Naive thymus-derived CD4-positive, alpha-beta T cell (primary cell): ENCODE data around the gene OR4N5. TPM values are rescaled to one million over a fixed set of nuclear protein-coding genes. Genes with fewer than 3 reads are reported as not detected.
"Not testable (repeated sequence)": the region's sequence is repeated elsewhere in the genome, so short reads cannot be mapped to it uniquely, and the experiment has no call there.

Experiments
- ATAC-seq: fragments of 150-1000 bp; cut with Tn5 transposase; 2 replicates; pipeline ENCODE4 v1.10.0; 2021; ENCODE audit warnings: mild to moderate bottlenecking, moderate library complexity
- CTCF ChIA-PET: fragments of 350-600 bp; sonication (Branson Sonifier 250); formaldehyde crosslinking; loops from one replicate; lab custom pipeline; 2021; ENCODE audit warnings: antibody characterized with exemption; lab: Charles Lee
- POLR2A ChIA-PET: fragments of 350-600 bp; sonication (Branson Sonifier 250); formaldehyde crosslinking; loops from one replicate; lab custom pipeline; 2021; ENCODE audit warnings: antibody characterized with exemption, inconsistent platforms; lab: Charles Lee
- DNase-seq, 9 donors: peaks; one replicate each; pipeline versions ENCODE4 v3.0.0 to v3.0.0-alpha.2; 2020 to 2022; ENCODE audit warnings: mixed read lengths in 1 of 9
- H3K27ac ChIP-seq: one replicate; pipeline ENCODE4 v1.7.0; 2013; ENCODE audit warnings: mild to moderate bottlenecking, low read depth, low read length, moderate library complexity
- H3K27me3 ChIP-seq, 2 donors: one replicate each; pipeline ENCODE4 v1.7.0; 2013; ENCODE audit warnings: low read length in 2 of 2, mild to moderate bottlenecking in 2 of 2, moderate library complexity in 2 of 2; ENCODE audit not compliant: control insufficient read depth in 2 of 2, insufficient read depth in 2 of 2
- H3K36me3 ChIP-seq, 3 experiments: 1 replicate in 2 of 3; 2 replicates in 1 of 3; pipeline ENCODE4 v1.7.0; 2013; ENCODE audit warnings: low read length in 3 of 3, mild to moderate bottlenecking in 3 of 3, moderate library complexity in 1 of 3; ENCODE audit not compliant: insufficient read depth in 3 of 3, control insufficient read depth in 2 of 3
- H3K4me1 ChIP-seq, 2 donors: one replicate each; pipeline ENCODE4 v1.7.0; 2013; ENCODE audit warnings: low read length in 2 of 2, mild to moderate bottlenecking in 2 of 2, moderate library complexity in 1 of 2; ENCODE audit not compliant: control insufficient read depth in 2 of 2, insufficient read depth in 2 of 2
- H3K4me3 ChIP-seq: 2 replicates; pipeline ENCODE4 v1.7.0; 2013; ENCODE audit warnings: mild to moderate bottlenecking, low read length
- H3K9me3 ChIP-seq, 3 experiments: 1 replicate in 2 of 3; 2 replicates in 1 of 3; pipeline ENCODE4 v1.7.0; 2013; ENCODE audit warnings: low read length in 3 of 3; ENCODE audit not compliant: control insufficient read depth in 2 of 3
- H3K27ac Mint-ChIP-seq, 9 donors: one replicate each; pipeline ENCODE4 v1.8.0; 2020 to 2022; ENCODE audit warnings: mixed read lengths in 9 of 9, mild to moderate bottlenecking in 8 of 9, moderate library complexity in 5 of 9, inconsistent platforms in 2 of 9
- H3K27me3 Mint-ChIP-seq, 5 donors: one replicate each; pipeline ENCODE4 v1.8.0; 2021 to 2022; ENCODE audit warnings: mixed read lengths in 5 of 5, mild to moderate bottlenecking in 1 of 5
- H3K36me3 Mint-ChIP-seq, 5 donors: one replicate each; pipeline ENCODE4 v1.8.0; 2020 to 2022; ENCODE audit warnings: mixed read lengths in 5 of 5, mild to moderate bottlenecking in 3 of 5, inconsistent platforms in 1 of 5
- H3K4me1 Mint-ChIP-seq, 7 donors: one replicate each; pipeline ENCODE4 v1.8.0; 2020 to 2022; ENCODE audit warnings: mixed read lengths in 7 of 7, mild to moderate bottlenecking in 3 of 7, inconsistent platforms in 1 of 7
- H3K4me3 Mint-ChIP-seq, 10 donors: one replicate each; pipeline ENCODE4 v1.8.0; 2020 to 2022; ENCODE audit warnings: mild to moderate bottlenecking in 10 of 10, mixed read lengths in 10 of 10, moderate library complexity in 6 of 10, inconsistent platforms in 2 of 10
- H3K9me3 Mint-ChIP-seq, 11 donors: one replicate each; pipeline ENCODE4 v1.8.0; 2020 to 2022; ENCODE audit warnings: mixed read lengths in 11 of 11, mild to moderate bottlenecking in 4 of 11, inconsistent platforms in 1 of 11, moderate library complexity in 1 of 11
- intact Hi-C, 2 donors: fragments of 100-400 bp; cut with micrococcal nuclease; formaldehyde crosslinking; loops; one replicate each; pipeline ENCODE4 v1.15.1; 2023
- polyA plus RNA-seq, 2 donors: library from polyadenylated mRNA; unstranded; fragments of 300-500 nt; fragmentation: Illumina TruSeq; gene quantifications; one replicate each; pipeline ENCODE4 v1.2.3, GENCODE V29; 2021
- total RNA-seq, 6 experiments: library from RNA in 5 of 6; stranded (reverse) in 5 of 6; gene quantifications; 1 replicate in 5 of 6; 2 replicates in 1 of 6; pipeline ENCODE4 v1.2.3 and lab custom pipeline; 2021 to 2026

OR4N5 gene
- total and polyA plus RNA-seq, 7 experiments from 2014 or later: not detected

GRCh38 chr14:20116748-20117147 lies 21.9 kb upstream of the OR4N5 start:
- Histone ChIP-seq H3K36me3 (no peaks in the 10 kb centered on the region), H3K27me3 (no peaks in the 10 kb centered on the region), H3K4me3 (no peak overlapping the region), H3K27ac (no peak overlapping the region), H3K4me1 (no peaks in the 10 kb centered on the region), H3K9me3 (peaks cover 0 to 7% (median 0%) of the 10 kb centered on the region in 3 experiments)
- Mint-ChIP-seq H3K9me3 (peaks cover 0 to 40% (median 20%) of the 10 kb centered on the region in 11 donors), H3K27ac (no peak overlapping the region), H3K27me3 (peaks cover 0 to 23% (median 19%) of the 10 kb centered on the region in 5 donors), H3K4me3 (no peak overlapping the region), H3K4me1 (no peaks in the 10 kb centered on the region), H3K36me3 (peaks cover 0 to 22% (median 0%) of the 10 kb centered on the region in 5 donors)
- intact Hi-C loops: no loop called here
- no peak for ATAC-seq
- POLR2A ChIA-PET: no interaction called here
- CTCF ChIA-PET: no interaction called here
- DNase-seq: no peak

DNA sequence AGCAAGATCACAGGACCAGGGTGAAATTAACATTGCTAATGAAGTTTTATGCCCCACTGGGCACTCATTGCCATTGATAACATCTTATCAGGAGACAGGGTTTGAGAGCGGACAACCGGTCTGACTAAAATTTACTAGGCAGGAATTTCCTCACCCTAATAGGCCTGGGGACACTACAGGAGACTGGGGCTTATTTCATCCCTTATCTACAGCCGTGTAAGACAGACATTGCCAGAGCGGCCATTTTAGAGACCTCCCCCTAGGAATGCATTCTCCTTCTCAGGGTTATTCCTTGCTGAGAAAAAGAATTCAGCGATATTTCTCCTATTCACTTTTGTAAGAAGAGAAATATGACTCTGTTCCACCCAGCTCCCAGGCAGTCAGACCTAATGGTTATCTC lies 19.8 kb upstream of the OR4N5 start:
- POLR2A ChIA-PET: no interaction called here
- Histone ChIP-seq H3K27me3 (no peaks in the 10 kb centered on the region), H3K36me3 (no peaks in the 10 kb centered on the region), H3K27ac (no peak overlapping the region), H3K9me3 (peaks cover 0 to 7% (median 0%) of the 10 kb centered on the region in 3 experiments), H3K4me1 (no peaks in the 10 kb centered on the region), H3K4me3 (no peak overlapping the region)
- Mint-ChIP-seq H3K27ac (no peak overlapping the region), H3K36me3 (peaks cover 0 to 22% (median 0%) of the 10 kb centered on the region in 5 donors), H3K4me3 (no peak overlapping the region), H3K9me3 (peaks cover 0 to 46% (median 20%) of the 10 kb centered on the region in 11 donors), H3K4me1 (no peaks in the 10 kb centered on the region), H3K27me3 (peaks cover 2 to 28% (median 26%) of the 10 kb centered on the region in 5 donors)
- CTCF ChIA-PET: interaction anchor here (0.6 kb wide), 1 partner anchor 129 kb away, joined by 4 read pairs; no protein-coding TSS in a partner anchor
- intact Hi-C loops: no loop called here
- ATAC-seq (no peak), DNase-seq (no peak)

- Mint-ChIP-seq H3K36me3 (no peaks in the 10 kb centered on the region), H3K27ac (no peak overlapping the region), H3K4me3 (peak overlapping the region in 1 of 10 donors; percentile 30), H3K9me3 (peaks cover 0 to 11% (median under 1%) of the 10 kb centered on the region in 11 donors), H3K27me3 (peaks cover 0 to 22% (median 15%) of the 10 kb centered on the region in 5 donors), H3K4me1 (peaks cover 0 to 3% (median 0%) of the 10 kb centered on the region in 7 donors)
- POLR2A ChIA-PET: no interaction called here
- intact Hi-C loops: no loop called here
- H3K4me1 ChIP-seq: no peaks in the 10 kb centered on the region
- no peaks in the 10 kb centered on the region for H3K27me3 ChIP-seq
- CTCF ChIA-PET: interaction anchor here (0.6 kb wide), 1 partner anchor 49 kb away, joined by 3 read pairs; no protein-coding TSS in a partner anchor
- no peak for ATAC-seq
- no peak overlapping the region for H3K4me3 ChIP-seq
- no peak overlapping the region for H3K27ac ChIP-seq
- DNase-seq: no peak
- H3K36me3 ChIP-seq: no peaks in the 10 kb centered on the region
- H3K9me3 ChIP-seq: no peaks in the 10 kb centered on the region
Measured at GRCh38 chr14:20143911-20144310, 5.3 kb downstream of the OR4N5 start.

GRCh38 chr14:20144820-20145219 lies 6.2 kb downstream of the OR4N5 start:
- Mint-ChIP-seq H3K4me3 (no peak overlapping the region), H3K9me3 (peaks cover 0 to 16% (median 2%) of the 10 kb centered on the region in 11 donors), H3K36me3 (no peaks in the 10 kb centered on the region), H3K4me1 (peaks cover 0 to 3% (median 0%) of the 10 kb centered on the region in 7 donors), H3K27ac (no peak overlapping the region), H3K27me3 (peaks cover 0 to 28% (median 20%) of the 10 kb centered on the region in 5 donors)
- intact Hi-C loops: no loop called here
- Histone ChIP-seq H3K36me3 (no peaks in the 10 kb centered on the region), H3K27ac (no peak overlapping the region), H3K9me3 (no peaks in the 10 kb centered on the region), H3K27me3 (no peaks in the 10 kb centered on the region), H3K4me1 (no peaks in the 10 kb centered on the region), H3K4me3 (no peak overlapping the region)
- DNase-seq: no peak
- ChIA-PET POLR2A (no interaction called here), CTCF (no interaction called here)
- no peak for ATAC-seq

DNA sequence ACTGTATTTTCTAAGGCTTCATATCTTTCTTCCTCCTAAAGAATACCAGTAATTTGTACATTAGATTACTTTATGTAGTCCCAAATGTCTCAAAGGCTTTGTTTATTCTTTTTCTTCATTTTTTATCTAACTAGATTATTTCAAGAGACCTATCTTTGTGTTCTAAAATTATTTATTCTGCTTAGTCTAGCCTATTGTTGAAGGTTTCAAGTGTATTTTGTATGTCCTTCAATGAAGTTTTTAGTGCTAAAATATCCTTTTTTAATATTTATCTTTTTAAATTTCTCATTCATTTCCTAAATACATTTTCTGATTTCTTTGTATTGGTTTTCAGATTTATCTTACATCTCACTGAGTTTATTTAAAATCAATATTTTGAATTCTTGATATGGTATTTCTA lies 25.8 kb downstream of the OR4N5 start:
- intact Hi-C loops: no loop called here
- H3K9me3 ChIP-seq: peaks cover 0 to 21% (median 0%) of the 10 kb centered on the region in 3 experiments
- DNase-seq (no peak), ATAC-seq (no peak)
- H3K36me3 ChIP-seq: no peaks in the 10 kb centered on the region
- Mint-ChIP-seq H3K4me3 (no peak overlapping the region), H3K27me3 (peaks cover 0 to 43% (median 18%) of the 10 kb centered on the region in 5 donors), H3K36me3 (peaks cover 0 to 19% (median 0%) of the 10 kb centered on the region in 5 donors), H3K9me3 (peaks cover 8 to 64% (median 26%) of the 10 kb centered on the region in 11 donors), H3K27ac (no peak overlapping the region), H3K4me1 (no peaks in the 10 kb centered on the region)
- no peaks in the 10 kb centered on the region for H3K27me3 ChIP-seq
- no peak overlapping the region for H3K27ac ChIP-seq
- POLR2A ChIA-PET: no interaction called here
- H3K4me1 ChIP-seq: no peaks in the 10 kb centered on the region
- no peak overlapping the region for H3K4me3 ChIP-seq
- CTCF ChIA-PET: no interaction called here

DNA sequence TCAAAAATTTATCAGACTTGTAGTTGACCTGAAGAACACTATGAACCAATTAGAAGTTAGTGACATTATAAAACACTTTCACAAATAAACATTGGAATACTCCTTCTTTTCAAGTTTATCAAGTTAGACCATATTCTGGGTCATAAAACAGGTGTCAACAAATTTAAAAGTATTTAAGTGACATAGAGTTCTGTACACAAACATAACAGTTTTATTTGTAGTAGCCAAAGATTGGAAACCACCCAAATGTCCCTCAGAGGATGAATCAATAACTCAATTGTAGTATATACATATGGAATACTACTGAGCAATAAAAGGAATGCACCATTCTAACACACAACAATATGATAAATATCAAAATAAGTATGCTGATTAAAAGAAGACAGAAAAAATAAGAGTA lies 28.5 kb downstream of the OR4N5 start:
- CTCF ChIA-PET: no interaction called here
- intact Hi-C loops: no loop called here
- no peaks in the 10 kb centered on the region for H3K27me3 ChIP-seq
- ATAC-seq: no peak
- peaks cover 0 to 21% (median 0%) of the 10 kb centered on the region in 3 experiments for H3K9me3 ChIP-seq
- no peaks in the 10 kb centered on the region for H3K4me1 ChIP-seq
- H3K4me3 ChIP-seq: no peak overlapping the region
- Mint-ChIP-seq H3K27ac (no peak overlapping the region), H3K27me3 (peaks cover 0 to 36% (median 24%) of the 10 kb centered on the region in 5 donors), H3K36me3 (peaks cover 0 to 19% (median 0%) of the 10 kb centered on the region in 5 donors), H3K4me3 (no peak overlapping the region), H3K9me3 (peaks cover 8 to 56% (median 26%) of the 10 kb centered on the region in 11 donors), H3K4me1 (no peaks in the 10 kb centered on the region)
- POLR2A ChIA-PET: no interaction called here
- DNase-seq: no peak
- no peak overlapping the region for H3K27ac ChIP-seq
- H3K36me3 ChIP-seq: no peaks in the 10 kb centered on the region

DNA sequence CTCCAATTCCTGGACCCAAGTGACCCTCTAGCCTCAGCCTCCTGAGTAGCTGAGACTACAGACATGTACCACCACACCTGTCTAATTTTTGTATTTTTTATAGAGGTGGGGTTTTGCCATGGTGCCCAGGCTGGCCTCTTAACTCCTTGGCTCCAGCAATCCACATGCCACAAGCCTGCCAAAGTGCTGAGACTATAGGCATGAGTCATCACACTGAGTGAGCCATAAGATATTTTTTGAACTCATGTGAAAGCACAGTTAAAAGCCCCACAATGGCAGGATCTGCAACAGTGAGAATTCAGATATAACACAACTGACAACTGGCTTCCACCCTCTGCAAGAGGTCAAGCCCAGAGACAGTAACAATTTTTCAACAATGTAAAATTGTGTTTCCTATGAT lies 31.2 kb downstream of the OR4N5 start:
- H3K27ac ChIP-seq, intact Hi-C loops, H3K27ac Mint-ChIP-seq: not testable (repeated sequence)

More for the DNA sequence above, 31.2 kb downstream of the OR4N5 start:
- H3K4me1 Mint-ChIP-seq, ATAC-seq, H3K4me1 ChIP-seq, H3K36me3 ChIP-seq, H3K9me3 ChIP-seq, H3K4me3 ChIP-seq, POLR2A ChIA-PET, DNase-seq, H3K36me3 Mint-ChIP-seq, H3K4me3 Mint-ChIP-seq, H3K27me3 ChIP-seq, CTCF ChIA-PET: not testable (repeated sequence)
- Mint-ChIP-seq H3K27me3 (peaks cover 0 to 34% (median 28%) of the 10 kb centered on the region in 5 donors), H3K9me3 (peaks cover 0 to 31% (median 10%) of the 10 kb centered on the region in 11 donors)
